GM18909 (cell line): Measurements from ENCODE around the gene ABCF1.
A peak's percentile ranks its signal among the peaks of the same experiment; 100 is the strongest.

Source experiments
- ATAC-seq: cut with Tn5 transposase; IDR thresholded peaks from one replicate; pipeline ENCODE4 v1.9.1; 2021; ENCODE audit warnings: mild to moderate bottlenecking; ENCODE audit not compliant: unreplicated experiment, poor library complexity

ABCF1 gene

GRCh38 chr6:30556906-30557682 is 14.1 kb upstream of the ABCF1 start, which contains the start of gene PRR3:
TSS of gene PRR3 (plus strand) at chr6:30557295. CDS start at chr6:30557345, 50 bp downstream.
- ATAC-seq, result peak; percentile 53

GRCh38 chr6:30557683-30557981 is 13.6 kb upstream of the ABCF1 start:
- ATAC-seq, result no peak

GRCh38 chr6:30560930-30561329 is 10.3 kb upstream of the ABCF1 start:
- no peak for ATAC-seq

- no peak for ATAC-seq
Observed at GRCh38 chr6:30562470-30563425, 8.5 kb upstream of the ABCF1 start.

GRCh38 chr6:30564114-30564513 is 7.1 kb upstream of the ABCF1 start:
- no peak for ATAC-seq

- no peak for ATAC-seq
Observed at GRCh38 chr6:30565772-30566171, 5.5 kb upstream of the ABCF1 start.

- no peak for ATAC-seq
Observed at GRCh38 chr6:30568245-30568644, 3.0 kb upstream of the ABCF1 start.

GRCh38 chr6:30570263-30570662 is 979 bp upstream of the ABCF1 start:
- no peak for ATAC-seq

GRCh38 chr6:30570740-30571074 is 535 bp upstream of the ABCF1 start:
- peak; percentile 22 for ATAC-seq

- no peak for ATAC-seq
Observed at GRCh38 chr6:30571762-30572082, 480 bp downstream of the ABCF1 start.

GRCh38 chr6:30572148-30572547 is 906 bp downstream of the ABCF1 start:
- no peak for ATAC-seq

GRCh38 chr6:30573113-30573512 is 1.9 kb downstream of the ABCF1 start:
- ATAC-seq, result no peak

GRCh38 chr6:30578051-30578450 is 6.8 kb downstream of the ABCF1 start:
- ATAC-seq, result no peak

- ATAC-seq, result no peak
Observed at GRCh38 chr6:30583921-30584320, 12.7 kb downstream of the ABCF1 start.

GRCh38 chr6:30589754-30590358 is 18.6 kb downstream of the ABCF1 start:
- ATAC-seq, result no peak

GRCh38 chr6:30590509-30590908 is 19.3 kb downstream of the ABCF1 start:
- ATAC-seq, result no peak

- ATAC-seq, result no peak
Observed at GRCh38 chr6:30591008-30591407, 19.8 kb downstream of the ABCF1 start.

GRCh38 chr6:30592287-30592686 is 21.0 kb downstream of the ABCF1 start:
- ATAC-seq, result no peak

- peak; percentile 59 for ATAC-seq
Observed at GRCh38 chr6:30597315-30598144, 26.3 kb downstream of the ABCF1 start.

GRCh38 chr6:30598912-30599624 is 27.8 kb downstream of the ABCF1 start:
- ATAC-seq, result no peak
